HG03025 (cell line): Measurements from ENCODE around the gene LOXL1.

Source experiments
- ATAC-seq: cut with Tn5 transposase; IDR thresholded peaks from one replicate; pipeline ENCODE4 v1.9.1; 2021; ENCODE audit warnings: mild to moderate bottlenecking, moderate library complexity; ENCODE audit not compliant: unreplicated experiment, low FRiP score

Gene LOXL1

GRCh38 chr15:73918784-73919183 lies 7.5 kb upstream of the LOXL1 start:
- ATAC-seq = no peak

GRCh38 chr15:73919706-73920105 lies 6.6 kb upstream of the LOXL1 start:
- no peak for ATAC-seq

GRCh38 chr15:73921254-73921925 lies 4.9 kb upstream of the LOXL1 start:
- no peak for ATAC-seq

- ATAC-seq = no peak
Observed at GRCh38 chr15:73922186-73923151, 3.8 kb upstream of the LOXL1 start.

- no peak for ATAC-seq
Observed at GRCh38 chr15:73923156-73923487, 3.1 kb upstream of the LOXL1 start.

- ATAC-seq = no peak
Observed at GRCh38 chr15:73923488-73924164, 2.6 kb upstream of the LOXL1 start.

- no peak for ATAC-seq
Observed at GRCh38 chr15:73924171-73924921, 1.9 kb upstream of the LOXL1 start.

- no peak for ATAC-seq
Observed at GRCh38 chr15:73925848-73926218, 429 bp upstream of the LOXL1 start.

- no peak for ATAC-seq
Observed at GRCh38 chr15:73927003-73927475, 777 bp downstream of the LOXL1 start.

GRCh38 chr15:73927476-73928240 lies 1.4 kb downstream of the LOXL1 start:
- ATAC-seq = no peak

- ATAC-seq = no peak
Observed at GRCh38 chr15:73928241-73928579, 1.9 kb downstream of the LOXL1 start.

- ATAC-seq = no peak
Observed at GRCh38 chr15:73928971-73929627, 2.8 kb downstream of the LOXL1 start.

GRCh38 chr15:73930371-73930770 lies 4.1 kb downstream of the LOXL1 start:
- ATAC-seq = no peak

- ATAC-seq = no peak
Observed at GRCh38 chr15:73930790-73931281, 4.6 kb downstream of the LOXL1 start.

GRCh38 chr15:73931441-73931840 lies 5.2 kb downstream of the LOXL1 start:
- no peak for ATAC-seq

- ATAC-seq = no peak
Observed at GRCh38 chr15:73932381-73933191, 6.3 kb downstream of the LOXL1 start.

GRCh38 chr15:73934281-73934680 lies 8.0 kb downstream of the LOXL1 start:
- ATAC-seq = no peak

GRCh38 chr15:73935547-73935946 lies 9.3 kb downstream of the LOXL1 start:
- no peak for ATAC-seq
